ENCODE measurements around the gene NCOA7. TPM values are rescaled to one million over a fixed set of nuclear protein-coding genes. Genes with fewer than 3 reads are reported as not detected.

NCOA7 gene
- total and polyA plus RNA-seq, 9 of the 15 experiments (the other 6 are each of a cell fraction or from before 2014, with no cell fraction given): 5.8 to 14.6 (median 9.3) TPM

DNA sequence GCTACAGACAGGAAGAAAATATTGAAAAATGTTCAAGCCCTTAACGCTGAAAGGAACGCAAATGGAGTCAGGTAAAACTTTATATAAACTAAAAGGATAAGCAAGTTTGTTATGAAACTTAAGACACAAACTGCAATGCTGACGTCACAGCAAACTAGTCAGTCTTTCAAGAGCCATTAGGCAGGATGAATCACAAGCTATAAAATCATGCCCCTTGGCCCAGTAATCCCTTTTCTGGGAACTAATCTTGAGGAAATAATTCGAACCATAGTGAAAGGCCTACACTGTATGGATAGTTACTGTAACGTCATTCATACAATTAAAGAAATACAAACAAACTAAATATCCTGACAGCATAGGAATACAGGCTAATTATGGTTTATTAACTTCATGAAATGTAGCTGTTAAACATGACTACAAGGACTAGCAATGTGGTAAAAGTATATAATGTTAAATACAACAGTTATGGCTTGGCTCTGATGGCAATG lies 123.1 kb downstream of the NCOA7 start (continued):
- TF ChIP-seq, protein P1, sequence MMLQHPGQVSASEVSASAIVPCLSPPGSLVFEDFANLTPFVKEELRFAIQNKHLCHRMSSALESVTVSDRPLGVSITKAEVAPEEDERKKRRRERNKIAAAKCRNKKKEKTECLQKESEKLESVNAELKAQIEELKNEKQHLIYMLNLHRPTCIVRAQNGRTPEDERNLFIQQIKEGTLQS (IDR thresholded peaks at IDR 0.05): peak; percentile 38; the same call in 1 of the 2 replicates
- TF ChIP-seq, protein P1 (CRISPR knock-in tag; conservative IDR thresholded peaks at IDR 0.05): no peak
- TF ChIP-seq ZNF644 (tag; IDR thresholded peaks at IDR 0.05; ENCODE audit: low read depth) (no peak), CREM (IDR thresholded peaks at IDR 0.05; ENCODE audit: low read depth) (peak; percentile 57)
- TF ChIP-seq, protein P2, sequence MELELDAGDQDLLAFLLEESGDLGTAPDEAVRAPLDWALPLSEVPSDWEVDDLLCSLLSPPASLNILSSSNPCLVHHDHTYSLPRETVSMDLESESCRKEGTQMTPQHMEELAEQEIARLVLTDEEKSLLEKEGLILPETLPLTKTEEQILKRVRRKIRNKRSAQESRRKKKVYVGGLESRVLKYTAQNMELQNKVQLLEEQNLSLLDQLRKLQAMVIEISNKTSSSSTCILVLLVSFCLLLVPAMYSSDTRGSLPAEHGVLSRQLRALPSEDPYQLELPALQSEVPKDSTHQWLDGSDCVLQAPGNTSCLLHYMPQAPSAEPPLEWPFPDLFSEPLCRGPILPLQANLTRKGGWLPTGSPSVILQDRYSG (tag; conservative IDR thresholded peaks at IDR 0.05; ENCODE audit: low read depth): no peak

DNA sequence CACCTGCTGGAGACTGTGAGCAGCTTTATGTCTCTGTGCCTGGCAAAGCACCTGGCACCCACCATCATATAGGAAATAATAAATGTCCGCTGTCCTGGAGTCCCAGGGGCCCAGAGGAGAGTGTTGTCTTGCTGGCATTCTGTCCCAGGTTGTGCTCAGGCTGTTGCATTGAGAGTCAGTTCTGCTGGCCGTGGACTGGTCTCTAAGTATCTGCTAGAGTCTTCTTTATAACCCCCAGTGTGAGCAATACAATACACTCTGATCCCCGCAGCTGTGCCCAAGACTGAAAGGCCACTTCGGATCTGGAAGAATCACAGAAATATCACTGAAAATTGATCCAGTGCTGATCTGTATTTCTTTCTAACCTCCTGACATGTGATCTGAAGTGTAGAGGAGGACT lies 127.5 kb downstream of the NCOA7 start:
- Histone ChIP-seq H2AFZ (ENCODE audit: low read depth, low read length) (no peak overlapping the region), H3K4me3 (no peak overlapping the region), H3K79me2 (ENCODE audit: control insufficient read depth, insufficient read depth, low read length) (no peaks in the 10 kb centered on the region), H3K4me2 (ENCODE audit: insufficient read depth, low read length) (no peak overlapping the region), H3K36me3 (ENCODE audit: control insufficient read depth, insufficient read depth, low read length) (peaks cover 47% of the 10 kb centered on the region), H3K27ac (ENCODE audit: extremely low read depth, low read depth, low read length) (no peak overlapping the region; the same call in 2 of the 3 replicates), H4K20me1 (replicated peaks; ENCODE audit: control insufficient read depth, insufficient read depth, low read length) (no peaks in the 10 kb centered on the region), H3K9me1 (ENCODE audit: control insufficient read depth, insufficient read depth, low read length) (no peaks in the 10 kb centered on the region), H3K9me3 (replicated peaks; ENCODE audit: control insufficient read depth, insufficient read depth, low read depth, low read length) (no peaks in the 10 kb centered on the region), H3K27me3 (ENCODE audit: control insufficient read depth in 2 of 2, insufficient read depth in 2 of 2, low read length in 2 of 2) (no peaks in the 10 kb centered on the region), H3K4me1 (replicated peaks in 1 of 2; ENCODE audit: control insufficient read depth in 2 of 2, insufficient read depth in 2 of 2, low read length in 2 of 2) (peaks cover 0 to 8% of the 10 kb centered on the region in 2 experiments; a peak in 3 of 5 replicates), H3K9ac (ENCODE audit: insufficient read depth in 1 of 2, low read depth in 2 of 2, low read length in 2 of 2) (no peak overlapping the region; a peak in 1 of 4 replicates)
- intact Hi-C loops (cut with micrococcal nuclease): no loop called here
- CTCF ChIA-PET (ENCODE audit: low intra/inter-chr PET ratio): no interaction called here
- 71% methylated on average over 4 of the region's 4 CpGs for WGBS (ENCODE audit: insufficient coverage, low coverage, missing lambda C conversion rate)
- no peak for TF ChIP-seq RBM25 (IDR thresholded peaks at IDR 0.05; ENCODE audit: low read depth, low read length, severe bottlenecking)
- peak; percentile 12; the same call in 1 of the 2 replicates for TF ChIP-seq GTF2E2 (tag; IDR thresholded peaks at IDR 0.05)
- BruUV-seq (replicated peaks): no TSS peak
- in situ Hi-C loops (cut with MboI): no loop called here
- no peak for DNase-seq (ENCODE audit: extremely low read depth in 1 of 4, low spot score in 3 of 4)
- no peak for FAIRE-seq
- POLR2A ChIA-PET: interaction anchor here (0.7 to 2.0 kb wide), 3 partner anchors 7 to 13 kb away, joined by 4 to 6 read pairs (median 5); no protein-coding TSS in a partner anchor
- no peak for ATAC-seq
